ENCODE data around the gene DMRT3. TPM values are rescaled to one million over a fixed set of nuclear protein-coding genes. Genes with fewer than 3 reads are reported as not detected.

DMRT3 gene
- total RNA-seq, 6 experiments from 2014 or later: not detected

- no peak for DNase-seq
- peaks cover 8 to 56% of the 10 kb centered on the region in 2 donors for H3K27me3 ChIP-seq
- peaks cover 0 to 11% (median 0%) of the 10 kb centered on the region in 4 donors for H3K4me1 ChIP-seq
- intact Hi-C loops (cut with DNase I): no loop called here
- WGBS (ENCODE audit: insufficient coverage, low coverage, low lambda C conversion rate, missing lambda C conversion rate): 5% methylated on average over 16 of the region's 24 CpGs
- no peak for ATAC-seq
- no peak overlapping the region for H3K4me3 ChIP-seq
- no peak overlapping the region for H3K27ac ChIP-seq
- no peaks in the 10 kb centered on the region for H3K9me3 ChIP-seq
- no peaks in the 10 kb centered on the region for H3K36me3 ChIP-seq
- TF ChIP-seq, protein P1, sequence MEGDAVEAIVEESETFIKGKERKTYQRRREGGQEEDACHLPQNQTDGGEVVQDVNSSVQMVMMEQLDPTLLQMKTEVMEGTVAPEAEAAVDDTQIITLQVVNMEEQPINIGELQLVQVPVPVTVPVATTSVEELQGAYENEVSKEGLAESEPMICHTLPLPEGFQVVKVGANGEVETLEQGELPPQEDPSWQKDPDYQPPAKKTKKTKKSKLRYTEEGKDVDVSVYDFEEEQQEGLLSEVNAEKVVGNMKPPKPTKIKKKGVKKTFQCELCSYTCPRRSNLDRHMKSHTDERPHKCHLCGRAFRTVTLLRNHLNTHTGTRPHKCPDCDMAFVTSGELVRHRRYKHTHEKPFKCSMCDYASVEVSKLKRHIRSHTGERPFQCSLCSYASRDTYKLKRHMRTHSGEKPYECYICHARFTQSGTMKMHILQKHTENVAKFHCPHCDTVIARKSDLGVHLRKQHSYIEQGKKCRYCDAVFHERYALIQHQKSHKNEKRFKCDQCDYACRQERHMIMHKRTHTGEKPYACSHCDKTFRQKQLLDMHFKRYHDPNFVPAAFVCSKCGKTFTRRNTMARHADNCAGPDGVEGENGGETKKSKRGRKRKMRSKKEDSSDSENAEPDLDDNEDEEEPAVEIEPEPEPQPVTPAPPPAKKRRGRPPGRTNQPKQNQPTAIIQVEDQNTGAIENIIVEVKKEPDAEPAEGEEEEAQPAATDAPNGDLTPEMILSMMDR (IDR thresholded peaks at IDR 0.05): no peak
- TF ChIP-seq POLR2A (IDR thresholded peaks at IDR 0.05): no peak
These were observed 1.3 kb upstream of the DMRT3 start for GRCh38 chr9:974996-975739.

- Histone ChIP-seq H3K36me3 (no peaks in the 10 kb centered on the region), H3K4me3 (no peak overlapping the region), H3K4me1 (peaks cover 0 to 11% (median 0%) of the 10 kb centered on the region in 4 donors), H3K27ac (no peak overlapping the region), H3K27me3 (peaks cover 4 to 54% of the 10 kb centered on the region in 2 donors), H3K9me3 (no peaks in the 10 kb centered on the region)
- no peak for DNase-seq
- intact Hi-C loops (cut with DNase I): no loop called here
- TF ChIP-seq, protein P1 (IDR thresholded peaks at IDR 0.05): no peak
- TF ChIP-seq POLR2A (IDR thresholded peaks at IDR 0.05): no peak
- no peak for ATAC-seq
- WGBS (ENCODE audit: insufficient coverage, low coverage, low lambda C conversion rate, missing lambda C conversion rate): 4% methylated on average over 22 of the region's 23 CpGs
These were observed 656 bp upstream of the DMRT3 start for GRCh38 chr9:975740-976257.

- DNase-seq: no peak
- H3K36me3 ChIP-seq: no peaks in the 10 kb centered on the region
- H3K27ac ChIP-seq: no peak overlapping the region
- H3K4me1 ChIP-seq: peaks cover 0 to under 1% (median 0%) of the 10 kb centered on the region in 4 donors
- no peak for ATAC-seq
- WGBS (ENCODE audit: insufficient coverage, low coverage, low lambda C conversion rate, missing lambda C conversion rate): 0% methylated on average over 1 of the region's 92 CpGs
- intact Hi-C loops (cut with DNase I): no loop called here
- H3K27me3 ChIP-seq: peaks cover 9 to 55% of the 10 kb centered on the region in 2 donors
- TF ChIP-seq POLR2A (IDR thresholded peaks at IDR 0.05): no peak
- TF ChIP-seq, protein P1 (IDR thresholded peaks at IDR 0.05): no peak
- H3K4me3 ChIP-seq: no peak overlapping the region
- H3K9me3 ChIP-seq: no peaks in the 10 kb centered on the region
These were observed 735 bp downstream of the DMRT3 start for GRCh38 chr9:976943-977837.

GRCh38 chr9:977838-978830, 1.7 kb downstream of the DMRT3 start:
- Histone ChIP-seq H3K27ac (no peak overlapping the region), H3K9me3 (no peaks in the 10 kb centered on the region), H3K27me3 (peaks cover 9 to 49% of the 10 kb centered on the region in 2 donors), H3K36me3 (no peaks in the 10 kb centered on the region), H3K4me1 (no peaks in the 10 kb centered on the region), H3K4me3 (no peak overlapping the region)
- no peak for ATAC-seq
- intact Hi-C loops (cut with DNase I): no loop called here
- no peak for TF ChIP-seq POLR2A (IDR thresholded peaks at IDR 0.05)
- TF ChIP-seq, protein P1 (IDR thresholded peaks at IDR 0.05): no peak
- 8% methylated on average over 16 of the region's 19 CpGs for WGBS (ENCODE audit: insufficient coverage, low coverage, low lambda C conversion rate, missing lambda C conversion rate)
- DNase-seq: no peak
